Lower leg skin (tissue), 4 donors: Measurements from ENCODE around the gene ABCB1. TPM values are rescaled to one million over a fixed set of nuclear protein-coding genes. Genes with fewer than 3 reads are reported as not detected.
"Not testable (repeated sequence)": the region's sequence is repeated elsewhere in the genome, so short reads cannot be mapped to it uniquely, and the experiment has no call there.

ENCODE experiments used
- DNase-seq, 2 donors: peaks; one replicate each; pipeline ENCODE4 v3.0.0-alpha.2; 2019; ENCODE audit warnings: low spot score in 2 of 2
- H3K4me3 ChIP-seq: fragments of 200-600 bp; sonication (generic); 2 replicates; pipeline ENCODE4 v1.5.1; 2017; ENCODE audit warnings: mild to moderate bottlenecking, low read depth; ENCODE audit not compliant: poor library complexity, severe bottlenecking
- POLR2A ChIP-seq, 2 donors: fragments of 450-650 bp; IDR thresholded peaks; one replicate each; pipeline ENCODE4 v1.6.1; 2016 to 2017; ENCODE audit warnings: antibody characterized with exemption in 2 of 2, mild to moderate bottlenecking in 1 of 2, moderate library complexity in 1 of 2
- WGBS, 2 donors: methylation state at CpG; one replicate each; pipeline ENCODE4 v1.1.5; 2018; 5-methylcytosine and 5-hydroxymethylcytosine counted together
- intact Hi-C: fragments of 100-400 bp; cut with DNase I; formaldehyde crosslinking; loops from one replicate; pipeline ENCODE4 v1.15.0; 2023; ENCODE audit warnings: low total_unique reads
- total RNA-seq, 4 donors: library from RNA; depleted of rRNA; stranded (reverse); fragments of >200 nt; gene quantifications; one replicate each; pipeline ENCODE4 v1.1.0, GENCODE V29; 2016
- TF ChIP-seq, protein P1 (sequence below), 3 donors: fragments of 450-650 bp; IDR thresholded peaks; one replicate each; pipeline ENCODE4 v1.5.1; 2016; ENCODE audit warnings: antibody characterized with exemption in 3 of 3, mild to moderate bottlenecking in 3 of 3, moderate library complexity in 2 of 3

The ABCB1 gene
- total RNA-seq, 4 donors from 2014 or later = 0.67 to 4.9 (median 2.5) TPM

DNA sequence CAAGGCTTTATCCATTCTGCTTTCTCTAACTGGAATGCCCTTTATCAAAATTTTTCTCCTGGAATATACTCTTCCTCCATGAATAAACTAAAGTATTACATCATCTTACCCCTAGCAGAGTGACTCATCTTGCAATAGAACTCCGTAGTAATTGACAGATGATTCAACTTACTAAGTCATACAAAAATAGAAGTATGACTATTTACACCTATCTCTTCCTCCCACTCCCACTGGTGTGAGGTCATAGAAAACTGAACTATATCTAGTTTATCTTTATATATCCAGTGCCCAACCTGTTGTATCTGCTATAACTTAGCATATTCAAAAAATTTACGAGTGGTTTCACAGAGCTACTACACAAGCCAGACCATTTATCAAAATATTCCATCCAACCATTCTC lies 26.1 kb downstream of the ABCB1 start:
- TF ChIP-seq, protein P1, sequence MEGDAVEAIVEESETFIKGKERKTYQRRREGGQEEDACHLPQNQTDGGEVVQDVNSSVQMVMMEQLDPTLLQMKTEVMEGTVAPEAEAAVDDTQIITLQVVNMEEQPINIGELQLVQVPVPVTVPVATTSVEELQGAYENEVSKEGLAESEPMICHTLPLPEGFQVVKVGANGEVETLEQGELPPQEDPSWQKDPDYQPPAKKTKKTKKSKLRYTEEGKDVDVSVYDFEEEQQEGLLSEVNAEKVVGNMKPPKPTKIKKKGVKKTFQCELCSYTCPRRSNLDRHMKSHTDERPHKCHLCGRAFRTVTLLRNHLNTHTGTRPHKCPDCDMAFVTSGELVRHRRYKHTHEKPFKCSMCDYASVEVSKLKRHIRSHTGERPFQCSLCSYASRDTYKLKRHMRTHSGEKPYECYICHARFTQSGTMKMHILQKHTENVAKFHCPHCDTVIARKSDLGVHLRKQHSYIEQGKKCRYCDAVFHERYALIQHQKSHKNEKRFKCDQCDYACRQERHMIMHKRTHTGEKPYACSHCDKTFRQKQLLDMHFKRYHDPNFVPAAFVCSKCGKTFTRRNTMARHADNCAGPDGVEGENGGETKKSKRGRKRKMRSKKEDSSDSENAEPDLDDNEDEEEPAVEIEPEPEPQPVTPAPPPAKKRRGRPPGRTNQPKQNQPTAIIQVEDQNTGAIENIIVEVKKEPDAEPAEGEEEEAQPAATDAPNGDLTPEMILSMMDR (IDR thresholded peaks at IDR 0.05) = no peak
- TF ChIP-seq POLR2A (IDR thresholded peaks at IDR 0.05) = no peak
- intact Hi-C loops = no loop called here
- no peak for DNase-seq
- 3 to 37% methylated on average over 2 of the region's 2 CpGs for WGBS, 2 donors
- H3K4me3 ChIP-seq = no peak overlapping the region

DNA sequence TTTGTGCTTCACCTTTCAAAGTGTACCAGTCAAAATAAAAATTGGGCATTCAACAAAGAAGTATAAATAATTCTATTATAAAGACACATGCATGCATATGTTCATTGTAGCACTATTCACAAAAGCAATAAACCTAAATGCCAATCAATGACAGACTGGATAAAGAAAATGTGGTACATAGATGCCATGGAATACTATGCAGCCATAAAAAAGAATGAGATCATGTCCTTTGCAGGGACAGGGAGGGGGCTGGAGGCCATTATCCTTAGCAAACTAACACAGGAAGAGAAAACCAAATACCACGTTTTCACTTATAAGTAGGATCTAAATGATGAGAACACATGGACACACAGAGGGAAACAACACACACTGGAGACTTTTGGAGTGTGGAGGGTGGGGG lies 28.2 kb downstream of the ABCB1 start:
- H3K4me3 ChIP-seq, intact Hi-C loops, DNase-seq: not testable (repeated sequence)
- WGBS, 2 donors = 71 to 74% methylated on average over 1 of the region's 1 CpG

DNA sequence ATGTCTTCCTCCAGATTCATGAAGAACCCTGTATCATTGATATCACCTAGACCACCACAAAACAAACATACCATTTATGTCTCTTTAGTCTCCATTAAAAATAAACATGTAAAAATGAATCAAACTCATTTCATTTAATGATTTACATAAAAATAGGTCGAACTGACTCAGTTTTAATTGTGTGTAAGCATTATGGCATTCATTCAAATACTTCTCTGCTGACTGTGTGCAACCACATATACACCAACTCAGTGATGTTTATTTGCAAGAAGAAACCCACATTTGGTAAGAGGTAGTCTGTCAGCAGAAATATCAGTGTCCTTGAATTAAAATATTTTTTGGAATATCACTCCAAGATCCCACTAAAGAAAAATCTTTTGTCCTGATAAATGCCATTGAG lies 30.5 kb downstream of the ABCB1 start:
- no peak for DNase-seq
- 41 to 43% methylated on average over 1 of the region's 1 CpG for WGBS, 2 donors
- no peak overlapping the region for H3K4me3 ChIP-seq
- no peak for TF ChIP-seq POLR2A (IDR thresholded peaks at IDR 0.05)
- TF ChIP-seq, protein P1 (IDR thresholded peaks at IDR 0.05) = no peak
- intact Hi-C loops = no loop called here

DNA sequence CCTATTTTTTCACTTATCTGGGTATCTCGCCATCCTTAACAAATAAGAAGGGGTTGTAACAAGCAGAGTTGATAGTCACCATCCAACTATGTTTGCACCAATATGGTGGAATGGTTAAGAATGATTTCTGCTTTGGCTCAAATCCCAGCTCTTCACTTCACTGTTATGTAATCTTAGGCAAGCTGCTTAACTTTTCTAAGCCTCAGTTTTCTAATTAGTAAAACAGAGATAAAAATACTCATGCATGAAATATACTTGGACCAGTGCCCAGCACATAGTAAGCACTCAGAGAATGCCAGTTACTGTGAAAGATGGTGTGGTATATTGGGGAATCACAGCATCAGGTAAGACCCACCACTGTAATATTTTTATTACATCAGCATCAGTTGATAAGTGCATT lies 33.6 kb downstream of the ABCB1 start:
- no peak overlapping the region for H3K4me3 ChIP-seq
- TF ChIP-seq, protein P1 (IDR thresholded peaks at IDR 0.05) = no peak
- no peak for TF ChIP-seq POLR2A (IDR thresholded peaks at IDR 0.05)
- 86 to 89% methylated on average over 1 of the region's 1 CpG for WGBS, 2 donors
- no peak for DNase-seq
- intact Hi-C loops = no loop called here

DNA sequence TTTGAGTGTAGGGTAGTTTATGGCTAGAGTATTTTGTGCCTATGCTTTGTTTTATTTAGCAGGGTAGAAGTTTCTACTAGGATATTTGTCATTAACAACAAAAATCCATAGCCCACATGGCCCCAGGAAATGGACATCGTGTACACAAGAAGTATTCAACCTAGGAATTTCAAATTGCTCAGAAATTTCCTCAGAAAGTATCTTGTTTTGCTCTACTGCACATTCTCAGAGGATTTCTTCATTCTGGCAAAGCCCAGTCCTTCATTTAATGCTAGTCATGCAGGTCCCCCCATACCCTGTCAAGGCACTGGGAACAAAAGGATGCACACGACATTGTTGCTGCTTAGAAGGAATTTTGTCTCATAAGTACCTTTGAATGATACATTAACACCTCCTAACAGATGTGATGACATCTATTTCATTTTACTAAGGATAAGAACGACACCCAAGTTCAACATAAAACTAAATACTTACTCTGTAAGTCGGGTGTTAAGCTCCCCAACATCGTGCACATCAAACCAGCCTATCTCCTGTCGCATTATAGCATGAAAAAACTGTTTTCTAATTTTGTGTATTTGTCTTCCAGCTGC lies 34.3 kb downstream of the ABCB1 start:
- DNase-seq = no peak
- TF ChIP-seq, protein P1 (IDR thresholded peaks at IDR 0.05) = no peak
- no peak for TF ChIP-seq POLR2A (IDR thresholded peaks at IDR 0.05)
- 80 to 90% methylated on average over 6 of the region's 6 CpGs for WGBS, 2 donors
- intact Hi-C loops = no loop called here
- no peak overlapping the region for H3K4me3 ChIP-seq

DNA sequence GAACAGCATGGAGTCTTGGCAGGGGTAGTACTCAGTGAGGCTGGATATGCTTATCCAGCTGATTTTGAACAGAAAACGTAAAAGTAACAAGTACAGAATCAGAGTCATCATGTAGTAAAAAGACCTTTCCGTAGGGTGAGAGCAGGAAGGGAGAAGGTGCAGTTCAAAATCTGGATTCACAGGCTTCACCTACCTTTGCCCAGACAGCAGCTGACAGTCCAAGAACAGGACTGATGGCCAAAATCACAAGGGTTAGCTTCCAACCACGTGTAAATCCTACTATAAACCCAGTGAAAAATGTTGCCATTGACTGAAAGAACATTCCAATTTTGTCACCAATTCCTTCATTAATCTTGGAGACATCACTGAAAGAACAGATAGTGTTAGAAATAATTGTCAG lies 34.8 kb downstream of the ABCB1 start:
- TF ChIP-seq, protein P1 (IDR thresholded peaks at IDR 0.05) = no peak
- no peak for TF ChIP-seq POLR2A (IDR thresholded peaks at IDR 0.05)
- DNase-seq = no peak
- WGBS, 2 donors = 65 to 68% methylated on average over 3 of the region's 3 CpGs
- H3K4me3 ChIP-seq = no peak overlapping the region
- intact Hi-C loops = no loop called here
